Hepatocyte (in vitro differentiated cells): ENCODE data around the gene GABRE.

Source experiments
- EZH2 ChIP-seq: fragments of 200-600 bp; sonication (generic); IDR thresholded peaks from 2 replicates; pipeline ENCODE4 v1.6.1; 2016; ENCODE audit warnings: antibody characterized with exemption, mild to moderate bottlenecking, borderline replicate concordance
- TF ChIP-seq, protein P1 (sequence below): fragments of 200-600 bp; sonication (generic); IDR thresholded peaks from 2 replicates; pipeline ENCODE4 v1.5.1; 2016; ENCODE audit warnings: antibody characterized with exemption, mild to moderate bottlenecking; ENCODE audit not compliant: poor library complexity

DNA sequence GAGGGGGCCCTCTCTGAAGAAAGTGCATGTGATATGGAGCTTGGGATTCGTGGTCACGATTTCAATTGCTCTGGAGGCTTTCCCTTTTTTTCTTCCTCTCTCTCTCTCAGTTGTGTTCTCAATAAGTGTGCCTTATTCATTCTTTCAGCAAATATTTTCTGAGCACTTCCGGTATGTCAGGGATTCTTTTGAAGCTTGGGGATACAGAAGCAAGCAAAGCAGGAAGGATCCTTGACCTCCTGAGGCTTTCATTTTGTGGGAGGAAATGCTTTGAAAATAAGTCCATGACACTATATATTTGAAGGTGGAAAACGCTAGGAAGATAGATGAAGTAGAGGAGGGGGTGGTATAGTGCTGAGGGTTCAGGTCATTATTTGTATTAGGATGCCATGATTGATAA lies 12.6 kb upstream of the GABRE start:
- TF ChIP-seq, protein P1, sequence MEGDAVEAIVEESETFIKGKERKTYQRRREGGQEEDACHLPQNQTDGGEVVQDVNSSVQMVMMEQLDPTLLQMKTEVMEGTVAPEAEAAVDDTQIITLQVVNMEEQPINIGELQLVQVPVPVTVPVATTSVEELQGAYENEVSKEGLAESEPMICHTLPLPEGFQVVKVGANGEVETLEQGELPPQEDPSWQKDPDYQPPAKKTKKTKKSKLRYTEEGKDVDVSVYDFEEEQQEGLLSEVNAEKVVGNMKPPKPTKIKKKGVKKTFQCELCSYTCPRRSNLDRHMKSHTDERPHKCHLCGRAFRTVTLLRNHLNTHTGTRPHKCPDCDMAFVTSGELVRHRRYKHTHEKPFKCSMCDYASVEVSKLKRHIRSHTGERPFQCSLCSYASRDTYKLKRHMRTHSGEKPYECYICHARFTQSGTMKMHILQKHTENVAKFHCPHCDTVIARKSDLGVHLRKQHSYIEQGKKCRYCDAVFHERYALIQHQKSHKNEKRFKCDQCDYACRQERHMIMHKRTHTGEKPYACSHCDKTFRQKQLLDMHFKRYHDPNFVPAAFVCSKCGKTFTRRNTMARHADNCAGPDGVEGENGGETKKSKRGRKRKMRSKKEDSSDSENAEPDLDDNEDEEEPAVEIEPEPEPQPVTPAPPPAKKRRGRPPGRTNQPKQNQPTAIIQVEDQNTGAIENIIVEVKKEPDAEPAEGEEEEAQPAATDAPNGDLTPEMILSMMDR, result no peak
- no peak for TF ChIP-seq EZH2
